ENCODE measurements around the gene MPV17. TPM values are rescaled to one million over a fixed set of nuclear protein-coding genes. Genes with fewer than 3 reads are reported as not detected.

Gene MPV17
- 72.7 and 75.7 TPM in 2 replicates for total RNA-seq

GRCh38 chr2:27322766-27323595 is at the start of gene MPV17:
Gene MPV17, minus strand, starts transcription at chr2:27323097. Its CDS starts 580 bp downstream, at chr2:27322517.

GRCh38 chr2:27370026-27370815 is 47.3 kb upstream of the MPV17 start, which contains the start of the genes EIF2B4 and SNX17:
Gene EIF2B4, minus strand, starts transcription at chr2:27370338. Its CDS starts 24 bp downstream, at chr2:27370314.
Gene SNX17, plus strand, starts transcription at chr2:27370616. Its CDS starts 128 bp downstream, at chr2:27370744.

GRCh38 chr2:27356382-27357181 is 33.7 kb upstream of the MPV17 start, which contains the start of gene GTF3C2:
Gene GTF3C2, minus strand, starts transcription at chr2:27356764. Its CDS starts 13,210 bp downstream, at chr2:27343554.

GRCh38 chr2:27308359-27308881 is 14.5 kb downstream of the MPV17 start, which contains the start of gene UCN:
Gene UCN, minus strand, starts transcription at chr2:27308445. Its CDS starts 550 bp downstream, at chr2:27307895.

GRCh38 chr2:27281855-27282559 is 40.9 kb downstream of the MPV17 start, which contains the start of gene TRIM54:
Gene TRIM54, plus strand, starts transcription at chr2:27282429. Its CDS starts 303 bp downstream, at chr2:27282732.

GRCh38 chr2:27275211-27276150 is 47.4 kb downstream of the MPV17 start, which contains the start of gene DNAJC5G:
Gene DNAJC5G, plus strand, starts transcription at chr2:27275433. Its CDS starts 1,296 bp downstream, at chr2:27276729.

GRCh38 chr2:27262379-27263286 is 60.3 kb downstream of the MPV17 start, which contains the start of gene SLC30A3:
Gene SLC30A3, minus strand, starts transcription at chr2:27263047. Its CDS starts 141 bp downstream, at chr2:27262906.

Other genes starting within 250 kb of the MPV17 start
- 260 and 292 TPM in 2 replicates for gene EMILIN1, start 244.5 kb downstream of the MPV17 start, total RNA-seq
- gene KHK, start 236.3 kb downstream of the MPV17 start, total RNA-seq: 0.81 and 1.3 TPM in 2 replicates
- gene CGREF1, start 204.0 kb downstream of the MPV17 start, total RNA-seq: 7.0 and 12.2 TPM in 2 replicates
- gene ABHD1, start 199.3 kb downstream of the MPV17 start, total RNA-seq: 0.40 TPM in 1 of 2 replicates, not detected in the other
- gene PREB, start 188.5 kb downstream of the MPV17 start, total RNA-seq: 40.1 and 54.8 TPM in 2 replicates
- gene PRR30, start 183.7 kb downstream of the MPV17 start, total RNA-seq: not detected in 2 replicates
- gene TCF23, start 174.1 kb downstream of the MPV17 start, total RNA-seq: not detected in 2 replicates
- 219 and 241 TPM in 2 replicates for gene ATRAID, start 111.1 kb downstream of the MPV17 start, total RNA-seq
- gene SLC5A6, start 110.8 kb downstream of the MPV17 start, total RNA-seq: 6.2 and 10.8 TPM in 2 replicates
- 20.6 and 26.8 TPM in 2 replicates for gene CAD, start 105.7 kb downstream of the MPV17 start, total RNA-seq
- 0.19 TPM in 1 of 2 replicates, not detected in the other for gene SLC30A3, start 60.0 kb downstream of the MPV17 start, total RNA-seq
- gene DNAJC5G, start 47.7 kb downstream of the MPV17 start, total RNA-seq: not detected in 2 replicates
- 0.13 and 0.19 TPM in 2 replicates for gene TRIM54, start 40.7 kb downstream of the MPV17 start, total RNA-seq
- 0.40 and 0.50 TPM in 2 replicates for gene UCN, start 14.7 kb downstream of the MPV17 start, total RNA-seq
- gene GTF3C2, start 33.7 kb upstream of the MPV17 start, total RNA-seq: 21.0 and 22.5 TPM in 2 replicates
- gene EIF2B4, start 47.2 kb upstream of the MPV17 start, total RNA-seq: 29.8 and 33.2 TPM in 2 replicates
- 136 and 145 TPM in 2 replicates for gene SNX17, start 47.5 kb upstream of the MPV17 start, total RNA-seq
- 6.4 and 7.5 TPM in 2 replicates for gene ZNF513, start 57.6 kb upstream of the MPV17 start, total RNA-seq
- 76.8 and 107 TPM in 2 replicates for gene PPM1G, start 86.5 kb upstream of the MPV17 start, total RNA-seq
- 98.6 and 107 TPM in 2 replicates for gene NRBP1, start 105.5 kb upstream of the MPV17 start, total RNA-seq
- 0.13 and 0.37 TPM in 2 replicates for gene KRTCAP3, start 119.3 kb upstream of the MPV17 start, total RNA-seq
- gene IFT172, start 166.6 kb upstream of the MPV17 start, total RNA-seq: 34.1 and 42.7 TPM in 2 replicates
- gene FNDC4, start 172.1 kb upstream of the MPV17 start, total RNA-seq: 87.1 and 98.2 TPM in 2 replicates
- gene GCKR, start 173.7 kb upstream of the MPV17 start, total RNA-seq: 22.0 and 22.6 TPM in 2 replicates